Natural killer cell treated with Interleukin-12 subunit alpha and Interleukin-12 subunit beta and Interleukin-15 and Interleukin-18, amount 100 ng/mL, for 72 hours (primary cell): Measurements from ENCODE around the gene SMIM29. TPM values are rescaled to one million over a fixed set of nuclear protein-coding genes. Genes with fewer than 3 reads are reported as not detected.
"Not testable (repeated sequence)": the region's sequence is repeated elsewhere in the genome, so short reads cannot be mapped to it uniquely, and the experiment has no call there.

Experiments
- ATAC-seq, 2 donors: fragments of 150-1000 bp; cut with Tn5 transposase in 1 of 2; sonication (Bioruptor Pico), chemical (Tn5 transposase) in 1 of 2; 2 replicates each; pipeline ENCODE4 v1.10.0; 2021
- DNase-seq: peaks from one replicate; pipeline ENCODE4 v3.0.0; 2022; ENCODE audit warnings: low spot score
- H3K27ac Mint-ChIP-seq, 2 donors: 1 replicate in 1 of 2; 2 replicates in 1 of 2; pipeline ENCODE4 v1.8.0; 2022; ENCODE audit warnings: mixed read lengths in 2 of 2, mild to moderate bottlenecking in 1 of 2, moderate library complexity in 1 of 2
- H3K27me3 Mint-ChIP-seq, 2 donors: 1 replicate in 1 of 2; 2 replicates in 1 of 2; pipeline ENCODE4 v1.8.0; 2022; ENCODE audit warnings: mixed read lengths in 2 of 2
- H3K36me3 Mint-ChIP-seq: one replicate; pipeline ENCODE4 v1.8.0; 2022; ENCODE audit warnings: mixed read lengths
- H3K4me1 Mint-ChIP-seq, 2 donors: 1 replicate in 1 of 2; 2 replicates in 1 of 2; pipeline ENCODE4 v1.8.0; 2022; ENCODE audit warnings: low read depth in 2 of 2, mixed read lengths in 2 of 2, mild to moderate bottlenecking in 1 of 2
- H3K4me3 Mint-ChIP-seq: one replicate; pipeline ENCODE4 v1.8.0; 2022; ENCODE audit warnings: mixed read lengths
- H3K9me3 Mint-ChIP-seq: 2 replicates; pipeline ENCODE4 v1.8.0; 2022; ENCODE audit warnings: mixed read lengths
- total RNA-seq, 2 donors: library from RNA; stranded (reverse); gene quantifications; one replicate each; pipeline ENCODE4 v1.2.3, GENCODE V29; 2022

The SMIM29 gene
- total RNA-seq, 2 donors from 2014 or later = 15.9 to 20.9 TPM

DNA sequence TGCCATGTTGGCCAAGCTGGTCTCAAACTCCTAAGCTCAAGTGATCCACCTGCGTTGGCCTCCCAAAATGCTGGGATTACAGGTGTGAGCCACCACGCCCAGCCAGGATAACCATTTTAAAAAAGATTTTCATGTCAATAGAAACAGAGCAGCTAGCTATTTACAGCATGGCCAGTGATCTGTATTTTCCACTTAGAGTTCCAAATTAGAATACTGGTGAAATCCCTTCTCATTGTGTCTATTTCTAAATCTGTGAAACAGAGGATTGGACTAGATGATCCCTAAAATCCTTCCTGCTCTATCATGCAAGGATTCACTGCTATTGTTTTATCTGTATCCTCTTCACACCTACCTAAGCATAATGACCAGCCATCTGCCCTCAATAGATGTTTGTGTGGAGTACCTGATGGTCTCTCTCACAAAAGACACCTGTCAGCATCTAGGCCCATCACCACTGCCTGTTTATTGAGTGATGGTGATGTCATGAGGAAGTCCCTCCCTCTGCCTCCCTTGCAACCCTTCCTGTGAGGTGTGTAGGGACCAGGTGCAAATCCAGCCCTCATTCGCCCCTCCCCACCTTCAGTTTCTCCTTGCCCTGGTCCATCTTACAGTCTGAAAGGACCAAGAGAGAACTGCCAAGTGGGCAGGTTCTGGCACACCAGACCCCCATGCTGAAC, 26.5 kb upstream of the SMIM29 start:
- Mint-ChIP-seq H3K27me3 (no peaks in the 10 kb centered on the region), H3K36me3 (no peaks in the 10 kb centered on the region), H3K4me3 (no peak overlapping the region), H3K27ac (no peak overlapping the region), H3K9me3 (no peaks in the 10 kb centered on the region), H3K4me1 (peaks cover 0 to 10% of the 10 kb centered on the region in 2 donors)
- ATAC-seq = no peak
- DNase-seq = no peak

DNA sequence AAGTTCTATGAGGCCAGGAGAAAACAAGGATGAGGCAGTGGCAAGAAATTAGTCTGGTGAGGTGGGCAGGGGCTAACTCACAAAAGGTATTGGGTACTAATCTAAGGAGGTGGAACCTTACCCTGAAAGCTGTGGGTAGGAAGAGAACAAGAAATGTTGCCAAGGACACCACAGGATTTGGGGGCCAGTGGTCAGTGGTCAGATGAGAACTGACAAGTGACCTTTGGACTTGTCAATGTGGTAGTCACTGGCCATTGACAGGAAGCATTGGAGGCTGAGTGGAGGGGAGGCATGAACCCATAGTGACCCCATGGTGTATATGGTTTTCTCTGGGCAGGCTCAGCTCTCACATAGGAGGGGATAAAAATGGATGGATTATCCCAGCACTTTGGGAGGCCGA, 25.3 kb upstream of the SMIM29 start:
- no peak for DNase-seq
- no peak overlapping the region for H3K27ac Mint-ChIP-seq
- peaks cover 0 to 5% of the 10 kb centered on the region in 2 donors for H3K4me1 Mint-ChIP-seq
- H3K36me3 Mint-ChIP-seq = no peaks in the 10 kb centered on the region
- no peak overlapping the region for H3K4me3 Mint-ChIP-seq
- no peak for ATAC-seq
- H3K9me3 Mint-ChIP-seq = no peaks in the 10 kb centered on the region
- no peaks in the 10 kb centered on the region for H3K27me3 Mint-ChIP-seq

DNA sequence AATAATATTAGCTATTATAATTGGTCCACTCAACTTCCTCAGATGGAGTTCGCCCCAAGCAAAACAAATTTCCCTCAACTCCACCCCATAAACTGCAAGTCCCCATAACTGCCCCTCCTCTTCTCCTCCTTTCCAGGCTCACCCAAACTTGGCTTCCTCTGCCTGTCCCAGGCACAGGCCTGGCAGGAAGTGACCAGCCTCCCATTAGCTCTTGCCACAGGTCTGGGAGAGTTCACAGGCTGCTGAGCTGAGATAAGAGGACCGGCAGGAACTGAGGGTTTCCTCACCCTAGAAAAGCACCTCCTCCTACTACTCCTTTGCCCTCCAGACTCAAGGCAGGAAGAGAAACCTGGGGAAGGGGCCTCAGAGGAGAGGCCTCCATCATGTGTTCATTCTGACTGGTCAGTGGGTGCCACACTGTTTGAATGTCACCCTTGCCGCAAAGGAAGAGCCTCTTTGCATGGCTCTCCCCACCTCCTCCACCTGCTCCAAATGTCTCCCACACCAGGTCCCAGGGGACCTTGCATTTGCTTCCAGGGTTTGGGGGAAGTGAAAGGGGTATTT, 24.5 kb upstream of the SMIM29 start:
- Mint-ChIP-seq H3K36me3 (no peaks in the 10 kb centered on the region), H3K27me3 (no peaks in the 10 kb centered on the region), H3K4me1 (peaks cover 0 to 5% of the 10 kb centered on the region in 2 donors), H3K9me3 (no peaks in the 10 kb centered on the region), H3K4me3 (no peak overlapping the region), H3K27ac (no peak overlapping the region)
- DNase-seq = no peak
- no peak for ATAC-seq

DNA sequence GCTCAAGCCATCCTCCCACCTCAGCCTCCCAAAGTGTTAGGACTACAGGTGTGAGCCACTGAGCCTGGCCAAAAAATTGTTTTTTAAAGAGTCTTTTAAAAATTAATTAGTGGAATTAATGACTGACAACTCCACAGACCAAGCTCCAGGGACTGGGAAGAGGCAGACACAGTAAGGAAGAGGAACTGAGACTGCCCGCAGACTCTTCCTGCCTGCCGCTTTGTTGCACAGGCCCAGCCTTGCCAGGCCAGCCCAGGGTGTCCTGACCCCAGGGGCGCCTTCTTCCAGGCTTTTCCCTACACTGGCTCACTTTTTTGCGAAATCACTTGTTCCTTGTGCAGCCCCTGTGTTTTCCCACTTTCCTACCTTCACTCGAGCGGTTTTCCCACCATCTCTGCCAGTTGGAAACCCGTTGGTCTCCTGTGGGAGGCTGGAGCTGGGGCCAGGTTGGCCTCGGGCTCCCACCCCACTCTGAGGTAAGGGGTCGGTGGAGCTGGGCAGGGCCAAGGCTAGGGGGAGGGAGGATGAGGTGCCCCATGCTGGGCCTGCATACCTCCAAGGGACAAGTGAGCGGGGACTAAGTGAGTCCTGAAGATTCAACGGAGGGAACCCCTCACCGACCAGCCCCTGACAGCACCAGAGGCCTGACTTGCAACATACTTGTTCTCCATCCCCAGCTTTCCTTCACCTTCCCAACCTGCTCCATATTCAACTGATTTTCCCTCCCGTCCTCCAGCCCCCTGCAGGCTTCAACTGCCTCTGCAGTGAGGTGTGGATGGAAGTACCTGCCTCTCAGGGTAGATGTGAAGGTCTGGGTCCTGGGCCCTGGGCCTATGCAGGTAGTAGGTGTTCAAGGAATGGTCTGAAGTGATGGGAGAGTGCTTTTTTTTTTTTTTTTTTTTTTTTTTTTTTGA, 23.5 kb upstream of the SMIM29 start:
- Mint-ChIP-seq H3K27me3 (no peaks in the 10 kb centered on the region), H3K4me1 (peaks cover 0 to 5% of the 10 kb centered on the region in 2 donors), H3K4me3 (no peak overlapping the region), H3K36me3 (no peaks in the 10 kb centered on the region), H3K27ac (no peak overlapping the region), H3K9me3 (no peaks in the 10 kb centered on the region)
- DNase-seq (no peak), ATAC-seq (peak in 1 of 2 donors; percentile 24)

DNA sequence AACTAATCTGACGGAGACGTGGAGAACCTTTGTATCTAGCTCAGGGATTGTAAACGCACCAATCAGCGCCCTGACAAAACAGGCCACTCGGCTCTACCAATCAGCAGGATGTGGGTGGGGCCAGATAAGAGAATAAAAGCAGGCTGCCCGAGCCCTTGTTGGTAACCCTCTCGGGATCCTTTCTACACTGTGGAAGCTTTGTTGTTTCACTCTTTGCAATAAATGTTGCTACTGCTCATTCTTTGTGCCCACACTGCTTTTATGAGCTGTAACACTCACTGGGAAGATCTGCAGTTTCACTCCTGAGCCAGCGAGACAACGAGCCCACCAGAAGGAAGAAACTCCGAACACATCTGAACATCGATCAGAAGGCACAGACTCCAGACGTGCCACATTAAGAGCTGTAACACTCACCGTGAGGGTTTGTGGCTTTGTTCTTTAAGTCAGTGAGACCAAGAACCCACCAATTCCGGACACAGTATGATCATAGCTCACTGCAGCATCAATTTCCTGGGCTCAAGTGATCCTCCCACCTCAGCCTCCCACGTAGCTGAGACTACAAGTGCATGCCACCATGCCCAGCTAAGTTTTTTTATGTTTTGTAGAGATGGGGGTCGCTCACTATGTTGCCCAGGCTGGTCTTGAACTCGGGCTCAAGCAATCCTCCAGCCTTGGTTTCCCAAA, 21.0 kb upstream of the SMIM29 start:
- ATAC-seq, H3K27me3 Mint-ChIP-seq, H3K36me3 Mint-ChIP-seq, H3K27ac Mint-ChIP-seq, H3K9me3 Mint-ChIP-seq, H3K4me1 Mint-ChIP-seq, DNase-seq: not testable (repeated sequence)
- peak overlapping the region; percentile 15 for H3K4me3 Mint-ChIP-seq

DNA sequence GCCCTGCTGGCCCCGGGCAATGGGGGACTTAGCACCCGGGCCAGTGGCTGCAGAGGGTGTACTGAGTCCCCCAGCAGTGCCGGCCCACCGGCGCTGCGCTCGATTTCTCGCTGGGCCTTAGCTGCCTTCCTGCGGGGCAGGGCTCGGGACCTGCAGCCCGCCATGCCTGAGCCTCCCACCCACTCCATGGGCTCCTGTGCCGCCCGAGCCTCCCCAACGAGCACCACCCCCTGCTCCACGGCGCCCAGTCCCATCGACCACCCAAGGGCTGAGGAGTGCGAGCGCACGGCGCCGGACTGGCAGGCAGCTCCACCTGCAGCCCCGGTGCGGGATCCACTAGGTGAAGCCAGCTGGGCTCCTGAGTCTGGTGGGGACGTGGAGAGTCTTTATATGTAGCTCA, 20.3 kb upstream of the SMIM29 start:
- not testable (repeated sequence) for DNase-seq, H3K27me3 Mint-ChIP-seq, H3K9me3 Mint-ChIP-seq, H3K36me3 Mint-ChIP-seq, H3K4me1 Mint-ChIP-seq, ATAC-seq, H3K4me3 Mint-ChIP-seq, H3K27ac Mint-ChIP-seq

DNA sequence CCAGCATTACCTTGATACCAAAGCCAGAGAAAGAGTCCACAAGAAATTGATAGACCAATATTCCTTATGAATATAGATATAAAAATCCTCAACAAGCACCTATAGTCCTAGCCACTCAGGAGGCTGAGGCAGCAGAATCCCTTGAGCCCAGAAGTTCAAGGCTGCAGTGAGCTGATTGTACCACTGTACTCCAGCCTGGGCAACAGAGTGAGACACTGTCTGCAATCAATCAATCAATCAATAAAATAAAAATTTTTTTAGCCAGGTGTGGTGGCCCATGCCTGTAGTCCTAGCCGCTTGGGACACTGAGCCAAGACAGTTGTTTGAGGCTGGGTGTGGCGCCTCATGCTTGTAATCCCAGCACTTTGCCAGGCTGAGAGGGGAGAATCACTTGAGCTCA, 18.9 kb upstream of the SMIM29 start:
- Mint-ChIP-seq H3K36me3 (no peaks in the 10 kb centered on the region), H3K27ac (no peak overlapping the region), H3K4me3 (no peak overlapping the region), H3K9me3 (no peaks in the 10 kb centered on the region), H3K27me3 (peaks cover 0 to 5% of the 10 kb centered on the region in 2 donors), H3K4me1 (no peaks in the 10 kb centered on the region)
- ATAC-seq (no peak), DNase-seq (no peak)

DNA sequence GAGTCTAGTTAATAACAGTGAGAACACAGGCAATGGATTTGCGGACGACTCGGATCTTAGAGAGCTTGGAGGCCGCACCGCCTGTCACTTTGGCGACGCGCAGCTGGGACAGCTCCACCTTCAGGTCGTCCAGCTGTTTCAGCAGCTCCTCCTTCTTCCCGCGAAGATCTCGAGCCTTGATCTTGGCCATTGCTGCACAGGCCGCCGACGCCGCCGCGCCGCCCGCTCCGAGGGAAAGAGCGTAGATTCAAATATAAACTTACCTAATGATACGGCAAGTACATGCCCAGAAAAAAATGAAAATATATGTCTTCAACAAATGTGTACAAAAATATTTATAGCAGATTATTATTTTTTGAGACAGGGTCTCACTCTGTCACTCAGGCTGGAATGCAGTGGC, 14.7 kb upstream of the SMIM29 start:
- ATAC-seq, H3K4me1 Mint-ChIP-seq, DNase-seq, H3K36me3 Mint-ChIP-seq, H3K27me3 Mint-ChIP-seq, H3K27ac Mint-ChIP-seq, H3K9me3 Mint-ChIP-seq, H3K4me3 Mint-ChIP-seq: not testable (repeated sequence)

DNA sequence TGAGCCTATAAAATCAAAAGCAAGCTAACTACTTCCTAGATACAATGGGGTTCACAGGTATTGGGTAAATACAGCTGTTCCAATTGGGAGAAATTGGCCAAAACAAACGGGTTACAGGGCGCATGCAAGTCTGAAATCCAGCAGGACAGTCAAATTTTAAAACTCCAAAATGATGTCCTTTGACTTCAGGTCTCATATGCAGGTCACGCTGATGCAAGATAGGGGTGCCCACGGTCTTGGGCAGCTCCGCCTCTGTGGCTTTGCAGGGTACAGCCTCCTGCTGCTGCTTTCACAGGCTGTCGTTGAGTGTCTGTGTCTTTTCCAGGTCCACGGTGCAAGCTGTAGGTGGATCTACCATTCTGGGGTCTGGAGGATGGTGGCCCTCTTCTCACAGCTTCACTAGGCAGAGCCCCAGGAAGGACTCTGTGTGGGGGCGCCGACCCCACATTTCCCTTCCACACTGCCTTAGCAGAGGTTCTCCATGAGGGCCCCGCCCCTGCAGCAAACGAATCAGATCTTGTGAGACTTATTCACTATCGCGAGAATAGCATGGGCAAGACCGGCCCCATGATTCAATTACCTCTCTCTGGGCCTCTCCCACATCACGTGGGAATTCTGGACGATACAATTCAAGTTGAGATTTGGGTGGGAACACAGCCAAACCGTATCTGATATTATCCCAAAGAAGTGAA, 11.9 kb upstream of the SMIM29 start:
- ATAC-seq (no peak), DNase-seq (no peak)
- Mint-ChIP-seq H3K4me1 (no peaks in the 10 kb centered on the region), H3K4me3 (no peak overlapping the region), H3K27ac (no peak overlapping the region), H3K9me3 (no peaks in the 10 kb centered on the region), H3K36me3 (no peaks in the 10 kb centered on the region), H3K27me3 (peaks cover 0 to 5% of the 10 kb centered on the region in 2 donors)

DNA sequence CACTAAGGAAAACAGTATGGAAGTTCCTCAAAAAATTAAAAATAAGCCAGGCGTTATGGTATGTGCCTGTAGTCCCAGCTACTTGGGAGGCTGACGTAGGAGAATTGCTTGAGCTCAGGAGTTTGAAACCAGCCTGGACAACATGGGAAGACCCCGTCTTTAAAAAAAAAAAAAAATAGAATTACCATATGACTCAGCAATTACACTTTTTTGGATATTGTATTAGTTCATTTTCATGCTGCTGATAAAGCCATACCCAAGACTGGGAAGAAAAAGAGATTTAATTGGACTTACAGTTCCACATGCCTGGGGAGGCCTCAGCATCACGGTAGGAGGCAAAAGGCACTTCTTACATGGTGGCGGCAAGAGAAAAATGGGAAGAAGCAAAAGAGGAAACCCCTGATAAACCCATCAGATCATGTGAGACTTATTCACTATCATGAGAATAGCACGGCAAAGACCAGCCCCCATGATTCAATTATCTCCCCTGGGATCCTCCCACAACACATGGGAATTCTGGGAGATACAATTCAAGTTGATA, 10.8 kb upstream of the SMIM29 start:
- H3K4me1 Mint-ChIP-seq = no peaks in the 10 kb centered on the region
- no peak overlapping the region for H3K4me3 Mint-ChIP-seq
- ATAC-seq (no peak), DNase-seq (no peak)
- no peaks in the 10 kb centered on the region for H3K9me3 Mint-ChIP-seq
- no peak overlapping the region for H3K27ac Mint-ChIP-seq
- H3K27me3 Mint-ChIP-seq = no peaks in the 10 kb centered on the region
- no peaks in the 10 kb centered on the region for H3K36me3 Mint-ChIP-seq

DNA sequence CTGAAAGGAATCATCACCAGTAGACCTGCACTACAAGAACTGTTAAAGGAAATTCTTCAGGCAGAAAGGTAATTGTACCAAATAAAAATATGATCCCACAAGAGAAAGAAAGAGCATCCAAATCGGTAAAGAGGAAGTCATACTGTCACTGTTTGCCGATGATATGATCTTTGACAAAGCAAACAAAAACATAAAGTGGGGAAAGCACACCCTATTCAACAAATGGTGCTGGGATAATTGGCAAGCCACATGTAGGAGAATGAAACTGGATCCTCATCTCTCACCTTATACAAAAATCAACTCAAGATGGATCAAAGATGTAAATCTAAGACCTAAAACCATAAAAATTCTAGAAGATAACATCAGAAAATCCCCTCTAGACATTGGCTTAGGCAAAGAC, 3.6 kb upstream of the SMIM29 start:
- not testable (repeated sequence) for H3K27me3 Mint-ChIP-seq, ATAC-seq, H3K27ac Mint-ChIP-seq, DNase-seq, H3K36me3 Mint-ChIP-seq, H3K4me1 Mint-ChIP-seq, H3K9me3 Mint-ChIP-seq, H3K4me3 Mint-ChIP-seq

DNA sequence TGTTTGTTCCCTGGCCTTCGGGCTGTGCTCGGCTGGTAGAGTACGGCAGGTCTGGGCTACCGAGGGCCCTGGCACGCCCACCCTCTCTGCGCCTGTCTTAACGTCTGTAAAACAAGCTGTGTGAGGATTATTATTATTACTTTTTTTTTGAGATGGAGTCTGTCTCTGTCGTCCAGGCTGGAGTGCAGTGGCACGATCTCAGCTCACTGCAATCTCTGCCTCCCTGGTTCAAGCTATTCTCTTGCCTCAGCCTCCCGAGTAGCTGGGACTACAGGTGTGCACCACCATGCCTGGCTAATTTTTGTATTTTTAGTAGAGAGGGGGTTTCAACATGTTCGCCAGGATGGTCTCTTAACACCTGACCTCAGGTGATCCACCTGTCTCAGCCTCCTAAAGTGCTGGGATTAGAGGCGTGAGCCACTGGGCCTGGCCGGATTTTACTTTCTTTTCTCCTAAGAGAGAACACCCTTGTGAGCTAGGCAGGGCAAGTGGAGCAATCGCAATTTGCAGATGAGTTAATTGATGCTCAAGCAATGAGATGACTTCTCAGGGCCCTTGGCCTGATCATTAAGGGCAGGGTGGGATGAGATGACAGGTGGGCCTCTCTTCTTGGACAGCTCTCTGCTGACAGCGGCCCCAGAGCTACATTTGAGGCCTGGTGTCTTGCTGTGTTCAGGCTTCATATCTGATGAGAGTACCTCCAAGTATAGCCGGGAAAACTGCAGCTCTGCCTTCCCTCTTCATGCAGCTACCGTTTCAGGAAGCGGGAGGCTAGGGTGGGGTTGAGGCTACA, 859 bp upstream of the SMIM29 start:
- H3K4me3 Mint-ChIP-seq = peak overlapping the region; percentile 91
- H3K27ac Mint-ChIP-seq = peak overlapping the region; percentile 49 to 87
- peaks cover 15 to 19% of the 10 kb centered on the region in 2 donors for H3K4me1 Mint-ChIP-seq
- ATAC-seq = peak; percentile 49 to 54
- H3K27me3 Mint-ChIP-seq = no peaks in the 10 kb centered on the region
- no peak for DNase-seq
- H3K36me3 Mint-ChIP-seq = no peaks in the 10 kb centered on the region
- no peaks in the 10 kb centered on the region for H3K9me3 Mint-ChIP-seq
